ENCODE measurements around the gene EFCC1.
A peak's percentile ranks its signal among the peaks of the same experiment; 100 is the strongest.
"Not testable (repeated sequence)": the region's sequence is repeated elsewhere in the genome, so short reads cannot be mapped to it uniquely, and the experiment has no call there.

Gene EFCC1

GRCh38 chr3:129059311-129059958 lies 58.3 kb downstream of the EFCC1 start:
- no peak for DNase-seq

- DNase-seq: no peak
Measured at GRCh38 chr3:129060276-129061022, 59.3 kb downstream of the EFCC1 start, which contains the start of gene GP9. TSS of gene GP9 (plus strand) at chr3:129060779. CDS start at chr3:129061740, 961 bp downstream.

GRCh38 chr3:129061023-129061887 lies 60.2 kb downstream of the EFCC1 start:
- no peak for DNase-seq

- no peak for DNase-seq
Measured at GRCh38 chr3:129061888-129062834, 61.1 kb downstream of the EFCC1 start.

- no peak for DNase-seq
Measured at GRCh38 chr3:129063091-129063640, 62.1 kb downstream of the EFCC1 start.

- no peak for DNase-seq
Measured at GRCh38 chr3:129063841-129064482, 62.9 kb downstream of the EFCC1 start.

GRCh38 chr3:129065016-129065719 lies 64.1 kb downstream of the EFCC1 start:
- DNase-seq: no peak

- no peak for DNase-seq
Measured at GRCh38 chr3:129065720-129066073, 64.6 kb downstream of the EFCC1 start.

- DNase-seq: peak in 1 of 2 donors; percentile 8
Measured at GRCh38 chr3:129067719-129068118, 66.6 kb downstream of the EFCC1 start.

GRCh38 chr3:129068291-129068886 lies 67.3 kb downstream of the EFCC1 start:
- peak in 1 of 2 donors; percentile 26 for DNase-seq

- not testable (repeated sequence) for DNase-seq
Measured at GRCh38 chr3:129069313-129070085, 68.4 kb downstream of the EFCC1 start.

- DNase-seq: no peak
Measured at GRCh38 chr3:129070086-129070885, 69.2 kb downstream of the EFCC1 start.

- DNase-seq: no peak
Measured at GRCh38 chr3:129077222-129077621, 76.1 kb downstream of the EFCC1 start.

- no peak for DNase-seq
Measured at GRCh38 chr3:129078510-129078909, 77.4 kb downstream of the EFCC1 start.

GRCh38 chr3:129081503-129081902 lies 80.4 kb downstream of the EFCC1 start:
- no peak for DNase-seq

GRCh38 chr3:129082026-129082425 lies 80.9 kb downstream of the EFCC1 start:
- no peak for DNase-seq

GRCh38 chr3:129084501-129084900 lies 83.4 kb downstream of the EFCC1 start:
- no peak for DNase-seq

- DNase-seq: no peak
Measured at GRCh38 chr3:129085165-129085715, 84.1 kb downstream of the EFCC1 start.
